MM.1S (cell line): ENCODE measurements around the gene SIGLEC6.

ENCODE experiments used
- DNase-seq: peaks from one replicate; pipeline ENCODE4 v3.0.0-alpha.2; 2015
- H2AFZ ChIP-seq: fragments of 300-600 bp; sonication (generic); 2 replicates; pipeline ENCODE4 v1.6.0; 2016; ENCODE audit warnings: antibody characterized with exemption, low read length
- H3F3A ChIP-seq: fragments of 300-600 bp; sonication (generic); 2 replicates; pipeline ENCODE4 v1.6.1; 2016; ENCODE audit warnings: mild to moderate bottlenecking, antibody characterized with exemption, low read length, moderate library complexity, mixed read lengths; ENCODE audit not compliant: insufficient read depth
- H3K27ac ChIP-seq: fragments of 300-600 bp; sonication (generic); 2 replicates; pipeline ENCODE4 v1.5.1; 2016; ENCODE audit warnings: mild to moderate bottlenecking, low read length
- H3K27me3 ChIP-seq: fragments of 300-600 bp; sonication (generic); replicated peaks from 2 replicates; pipeline ENCODE4 v1.6.0; 2016; ENCODE audit warnings: low read length; ENCODE audit not compliant: insufficient read depth
- H3K36me3 ChIP-seq: fragments of 300-600 bp; sonication (generic); replicated peaks from 2 replicates; pipeline ENCODE4 v1.6.1; 2016; ENCODE audit warnings: mild to moderate bottlenecking, low read length, mixed read lengths; ENCODE audit not compliant: insufficient read depth
- H3K4me1 ChIP-seq: fragments of 300-600 bp; sonication (generic); 2 replicates; pipeline ENCODE4 v1.6.1; 2016; ENCODE audit warnings: low read length, mixed read lengths
- H3K4me2 ChIP-seq: fragments of 300-600 bp; sonication (generic); 2 replicates; pipeline ENCODE4 v1.6.0; 2016; ENCODE audit warnings: low read depth, low read length
- H3K4me3 ChIP-seq: fragments of 300-600 bp; sonication (generic); 2 replicates; pipeline ENCODE4 v1.5.1; 2016; ENCODE audit warnings: low read length, mixed read lengths
- H3K79me2 ChIP-seq: fragments of 300-600 bp; sonication (generic); 2 replicates; pipeline ENCODE4 v1.6.1; 2016; ENCODE audit warnings: mixed run types, low read length, mixed read lengths
- H3K9ac ChIP-seq: fragments of 300-600 bp; sonication (generic); 2 replicates; pipeline ENCODE4 v1.6.1; 2016; ENCODE audit warnings: low read length, mixed read lengths
- H3K9me2 ChIP-seq: fragments of 300-600 bp; sonication (generic); replicated peaks from 2 replicates; pipeline ENCODE4 v1.6.1; 2016; ENCODE audit warnings: mild to moderate bottlenecking, low read length, mixed read lengths; ENCODE audit not compliant: insufficient read depth
- H3K9me3 ChIP-seq: fragments of 300-600 bp; sonication (generic); replicated peaks from 2 replicates; pipeline ENCODE4 v1.6.1; 2016; ENCODE audit warnings: mild to moderate bottlenecking, low read length, mixed read lengths; ENCODE audit not compliant: insufficient read depth
- H4K20me1 ChIP-seq: fragments of 300-600 bp; sonication (generic); 2 replicates; pipeline ENCODE4 v1.6.1; 2016; ENCODE audit warnings: mild to moderate bottlenecking, low read length, moderate library complexity, mixed read lengths; ENCODE audit not compliant: insufficient read depth
- EZH2 ChIP-seq: fragments of 300-600 bp; sonication (generic); optimal IDR thresholded peaks from 2 replicates; pipeline ENCODE3; 2017; ENCODE audit warnings: low read depth, mild to moderate bottlenecking, antibody characterized with exemption, low read length, mixed read lengths
- EZH2phosphoT487 ChIP-seq: fragments of 300-600 bp; sonication (generic); IDR thresholded peaks from 2 replicates; pipeline ENCODE4 v1.6.1; 2018; ENCODE audit warnings: antibody characterized with exemption, low read length
- TF ChIP-seq, protein P1 (sequence below): fragments of 300-600 bp; sonication (generic); IDR thresholded peaks from 2 replicates; pipeline ENCODE4 v1.5.1; 2016; ENCODE audit warnings: antibody characterized with exemption, low read length, mixed read lengths

Gene SIGLEC6

DNA sequence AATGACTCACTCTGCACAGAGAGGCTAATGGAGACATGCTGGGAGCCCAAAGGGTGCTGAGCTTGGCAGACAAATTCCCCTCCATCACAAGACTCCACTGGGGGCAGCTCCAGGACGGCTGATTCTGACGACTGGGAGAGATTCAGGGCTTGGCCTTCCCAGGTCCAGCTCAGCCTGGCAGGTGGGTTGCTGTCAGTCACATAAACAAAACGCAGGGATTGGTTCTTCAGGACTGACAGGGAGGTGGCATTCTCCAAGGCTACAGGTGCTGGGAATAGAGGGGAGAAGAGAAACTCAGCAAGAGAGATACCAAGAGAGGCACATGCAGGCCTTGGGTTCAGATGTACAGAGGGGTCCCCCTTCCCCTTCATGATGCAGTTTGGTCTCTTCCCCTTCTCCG, 28.9 kb upstream of the SIGLEC6 start:
- Histone ChIP-seq H3K9me2 (no peaks in the 10 kb centered on the region), H3K4me1 (no peaks in the 10 kb centered on the region), H3K27me3 (no peaks in the 10 kb centered on the region), H3K4me2 (no peak overlapping the region), H3K9me3 (no peaks in the 10 kb centered on the region), H3K36me3 (no peaks in the 10 kb centered on the region), H3K9ac (no peak overlapping the region), H3K4me3 (no peak overlapping the region), H3F3A (no peaks in the 10 kb centered on the region), H2AFZ (no peak overlapping the region), H3K27ac (no peak overlapping the region), H4K20me1 (no peaks in the 10 kb centered on the region), H3K79me2 (no peaks in the 10 kb centered on the region)
- no peak for DNase-seq
- TF ChIP-seq EZH2phosphoT487 (no peak), EZH2 (no peak)
- TF ChIP-seq, protein P1, sequence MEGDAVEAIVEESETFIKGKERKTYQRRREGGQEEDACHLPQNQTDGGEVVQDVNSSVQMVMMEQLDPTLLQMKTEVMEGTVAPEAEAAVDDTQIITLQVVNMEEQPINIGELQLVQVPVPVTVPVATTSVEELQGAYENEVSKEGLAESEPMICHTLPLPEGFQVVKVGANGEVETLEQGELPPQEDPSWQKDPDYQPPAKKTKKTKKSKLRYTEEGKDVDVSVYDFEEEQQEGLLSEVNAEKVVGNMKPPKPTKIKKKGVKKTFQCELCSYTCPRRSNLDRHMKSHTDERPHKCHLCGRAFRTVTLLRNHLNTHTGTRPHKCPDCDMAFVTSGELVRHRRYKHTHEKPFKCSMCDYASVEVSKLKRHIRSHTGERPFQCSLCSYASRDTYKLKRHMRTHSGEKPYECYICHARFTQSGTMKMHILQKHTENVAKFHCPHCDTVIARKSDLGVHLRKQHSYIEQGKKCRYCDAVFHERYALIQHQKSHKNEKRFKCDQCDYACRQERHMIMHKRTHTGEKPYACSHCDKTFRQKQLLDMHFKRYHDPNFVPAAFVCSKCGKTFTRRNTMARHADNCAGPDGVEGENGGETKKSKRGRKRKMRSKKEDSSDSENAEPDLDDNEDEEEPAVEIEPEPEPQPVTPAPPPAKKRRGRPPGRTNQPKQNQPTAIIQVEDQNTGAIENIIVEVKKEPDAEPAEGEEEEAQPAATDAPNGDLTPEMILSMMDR: no peak

- H4K20me1 ChIP-seq: no peaks in the 10 kb centered on the region
- no peaks in the 10 kb centered on the region for H3K4me1 ChIP-seq
- no peaks in the 10 kb centered on the region for H3K9me3 ChIP-seq
- H3K27me3 ChIP-seq: no peaks in the 10 kb centered on the region
- no peak for DNase-seq
- TF ChIP-seq EZH2phosphoT487: no peak
- no peak for TF ChIP-seq EZH2
- TF ChIP-seq, protein P1: no peak
- H3K4me2 ChIP-seq: no peak overlapping the region
- H3F3A ChIP-seq: no peaks in the 10 kb centered on the region
- no peaks in the 10 kb centered on the region for H3K36me3 ChIP-seq
- H2AFZ ChIP-seq: no peak overlapping the region
- no peaks in the 10 kb centered on the region for H3K79me2 ChIP-seq
- no peak overlapping the region for H3K4me3 ChIP-seq
- no peaks in the 10 kb centered on the region for H3K9me2 ChIP-seq
- no peak overlapping the region for H3K27ac ChIP-seq
- no peak overlapping the region for H3K9ac ChIP-seq
Observed at GRCh38 chr19:51559240-51559639, 27.8 kb upstream of the SIGLEC6 start.

DNA sequence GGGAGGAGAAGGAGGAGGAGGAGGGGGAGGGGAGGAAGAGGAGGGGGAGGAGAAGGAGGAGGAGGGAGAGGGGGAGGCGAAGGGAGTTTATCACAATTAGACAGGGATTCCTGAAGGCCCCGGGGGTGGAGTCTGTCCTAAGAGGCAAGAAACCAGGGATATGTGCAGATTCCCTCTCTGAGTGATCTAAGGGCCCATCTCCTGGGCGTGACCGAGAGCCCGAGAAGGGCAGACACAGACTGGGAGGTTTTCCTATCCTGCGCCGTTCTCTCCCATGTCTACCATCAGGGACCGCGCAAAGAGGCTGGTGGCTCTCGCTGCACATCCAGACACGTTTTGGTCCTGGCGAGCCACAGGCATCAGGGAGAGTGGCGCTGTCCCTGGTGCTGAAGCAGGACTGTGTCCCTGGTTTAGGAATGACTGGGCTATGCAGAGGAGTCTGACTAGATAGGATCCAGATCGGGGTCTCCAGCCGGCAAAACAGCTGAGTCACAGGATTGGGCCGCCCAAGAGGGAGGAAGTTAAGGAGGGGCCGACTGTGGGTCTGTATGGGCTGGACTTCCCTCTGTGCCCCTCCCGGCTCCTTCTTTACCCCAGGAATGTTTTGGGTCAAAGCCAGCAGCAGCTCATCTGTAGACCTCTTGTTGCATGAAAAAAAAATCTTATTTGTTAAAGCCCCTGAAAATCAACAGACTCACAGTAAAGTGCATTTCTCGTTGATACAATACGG, 21.7 kb upstream of the SIGLEC6 start:
- Histone ChIP-seq H3K36me3 (no peaks in the 10 kb centered on the region), H3K79me2 (no peaks in the 10 kb centered on the region), H3K9me3 (no peaks in the 10 kb centered on the region), H3K27me3 (no peaks in the 10 kb centered on the region), H3K9me2 (no peaks in the 10 kb centered on the region), H3K9ac (no peak overlapping the region), H3F3A (no peaks in the 10 kb centered on the region), H4K20me1 (no peaks in the 10 kb centered on the region), H2AFZ (no peak overlapping the region), H3K4me2 (no peak overlapping the region), H3K4me3 (no peak overlapping the region), H3K27ac (no peak overlapping the region), H3K4me1 (no peaks in the 10 kb centered on the region)
- no peak for DNase-seq
- TF ChIP-seq, protein P1: no peak
- TF ChIP-seq EZH2phosphoT487: no peak
